HCT116 (cell line): Measurements from ENCODE around the gene ENTPD5. TPM values are rescaled to one million over a fixed set of nuclear protein-coding genes. Genes with fewer than 3 reads are reported as not detected.

Experiments
- ATAC-seq: fragments of 200-7000 bp; cut with Tn5 transposase; 2 replicates; pipeline ENCODE4 v1.9.1; 2020; ENCODE audit warnings: mild to moderate bottlenecking, moderate library complexity
- BruUV-seq: library from RNA; stranded (reverse); fragments of 400-500 nt; replicated peaks from 2 replicates; lab custom pipeline; 2021; lab: Mats Ljungman, UMichigan
- CTCF ChIA-PET: fragments of 300-600 bp; sonication (Branson Sonifier 250); formaldehyde crosslinking; loops from one replicate; lab custom pipeline; 2021; ENCODE audit warnings: antibody characterized with exemption; lab: Charles Lee
- POLR2A ChIA-PET: fragments of 300-600, 350-600 bp; sonication (Branson Sonifier 250); formaldehyde crosslinking; loops from one replicate; lab custom pipeline; 2021; ENCODE audit warnings: antibody characterized with exemption; lab: Charles Lee
- RAD21 ChIA-PET, 2 experiments: fragments of 300-600 bp; sonication (Branson Sonifier 250); formaldehyde crosslinking; loops; one replicate each; lab custom pipeline; 2023; ENCODE audit warnings: low total read pairs in 2 of 2; ENCODE audit not compliant: uncharacterized antibody in 2 of 2, unreplicated experiment in 2 of 2, low non-redundant PET in 1 of 2; lab: Charles Lee
- DNase-seq: peaks from one replicate; pipeline ENCODE4 v3.0.0-alpha.2; 2010; ENCODE audit warnings: low read depth, low spot score
- H2AFZ ChIP-seq: fragments of 200-600 bp; shearing (Covaris generic), sonication (generic); 2 replicates; pipeline ENCODE4 v1.6.1; 2017; ENCODE audit warnings: low read depth, mixed run types, mixed read lengths, antibody characterized with exemption, low read length; ENCODE audit not compliant: poor library complexity, severe bottlenecking
- H3K27ac ChIP-seq: 2 replicates; pipeline ENCODE4 v1.5.1; 2012; ENCODE audit warnings: low read depth, low read length
- H3K27me3 ChIP-seq: fragments of 200-600 bp; sonication (generic); 2 replicates; pipeline ENCODE4 v1.6.1; 2016; ENCODE audit warnings: mixed run types, low read length, mixed read lengths; ENCODE audit not compliant: insufficient read depth
- H3K36me3 ChIP-seq, 2 experiments: fragments of 200-500 bp in 1 of 2; fragments of 200-600 bp in 1 of 2; sonication (Bioruptor generic) in 1 of 2; sonication (generic) in 1 of 2; 2 replicates each; pipeline versions ENCODE4 v1.5.1 to v1.6.1; 2014 to 2016; ENCODE audit warnings: low read length in 2 of 2, inconsistent platforms in 1 of 2, mixed read lengths in 1 of 2, mixed run types in 1 of 2; ENCODE audit not compliant: insufficient read depth in 2 of 2, control insufficient read depth in 1 of 2
- H3K4me1 ChIP-seq, 2 experiments: fragments of 200-600 bp in 1 of 2; sonication (generic) in 1 of 2; 2 replicates each; pipeline versions ENCODE4 v1.5.1 to v1.6.1; 2012 to 2017; ENCODE audit warnings: low read length in 2 of 2, inconsistent platforms in 1 of 2, mild to moderate bottlenecking in 1 of 2, mixed read lengths in 1 of 2, mixed run types in 1 of 2, moderate library complexity in 1 of 2; ENCODE audit not compliant: insufficient read depth in 2 of 2, control insufficient read depth in 1 of 2
- H3K4me2 ChIP-seq: fragments of 200-600 bp; sonication (generic); 2 replicates; pipeline ENCODE4 v1.6.1; 2017; ENCODE audit warnings: mixed run types, low read length, mixed read lengths
- H3K4me3 ChIP-seq, 2 experiments: fragments of 200-600 bp in 1 of 2; sonication (generic) in 1 of 2; replicated peaks in 1 of 2; 2 replicates each; pipeline ENCODE4 v1.5.1; 2011 to 2016; ENCODE audit warnings: low read length in 2 of 2, control low read depth in 1 of 2, low read depth in 1 of 2, mild to moderate bottlenecking in 1 of 2, mixed read lengths in 1 of 2, mixed run types in 1 of 2
- H3K79me2 ChIP-seq: fragments of 200-600 bp; sonication (generic); 2 replicates; pipeline ENCODE4 v1.6.1; 2017; ENCODE audit warnings: mild to moderate bottlenecking, mixed run types, low read length, moderate library complexity, mixed read lengths; ENCODE audit not compliant: insufficient read depth
- H3K9ac ChIP-seq: fragments of 200-600 bp; sonication (generic); 2 replicates; pipeline ENCODE4 v1.6.1; 2016; ENCODE audit warnings: low read length, mixed read lengths
- H3K9me2 ChIP-seq: fragments of 200-600 bp; sonication (generic), shearing (Covaris generic); 2 replicates; pipeline ENCODE4 v1.6.1; 2017; ENCODE audit warnings: mixed run types, mild to moderate bottlenecking, moderate library complexity; ENCODE audit not compliant: insufficient read depth
- H3K9me3 ChIP-seq, 2 experiments: fragments of 200-500 bp in 1 of 2; fragments of 200-600 bp in 1 of 2; sonication (Bioruptor generic) in 1 of 2; sonication (generic) in 1 of 2; 2 replicates each; pipeline ENCODE4 v1.6.1; 2014 to 2017; ENCODE audit warnings: low read length in 2 of 2, mixed read lengths in 2 of 2, inconsistent platforms in 1 of 2, low read depth in 1 of 2, mild to moderate bottlenecking in 1 of 2, mixed run types in 1 of 2, moderate library complexity in 1 of 2; ENCODE audit not compliant: control insufficient read depth in 1 of 2, insufficient read depth in 1 of 2
- H4K20me1 ChIP-seq: fragments of 200-600 bp; sonication (generic), shearing (Covaris generic); 2 replicates; pipeline ENCODE4 v1.6.1; 2017; ENCODE audit warnings: mixed run types, mild to moderate bottlenecking, moderate library complexity; ENCODE audit not compliant: insufficient read depth
- CBX3 ChIP-seq: IDR thresholded peaks from 2 replicates; pipeline ENCODE4 v1.6.1; 2012; ENCODE audit warnings: low read depth
- CEBPB ChIP-seq: IDR thresholded peaks from 2 replicates; pipeline ENCODE4 v1.6.1; 2012; ENCODE audit warnings: low read depth
- EGR1 ChIP-seq: IDR thresholded peaks from 2 replicates; pipeline ENCODE4 v1.6.1; 2012; ENCODE audit warnings: low read depth
- ELF1 ChIP-seq: IDR thresholded peaks from 2 replicates; pipeline ENCODE4 v1.6.1; 2012; ENCODE audit warnings: low read depth, borderline replicate concordance
- EZH2 ChIP-seq: fragments of 200-600 bp; sonication (generic); IDR thresholded peaks from 2 replicates; pipeline ENCODE4 v1.6.1; 2017; ENCODE audit warnings: antibody characterized with exemption, mixed run types
- EZH2phosphoT487 ChIP-seq: fragments of 200-600 bp; IDR thresholded peaks from 2 replicates; pipeline ENCODE4 v1.6.1; 2018; ENCODE audit warnings: antibody characterized with exemption, borderline replicate concordance
- FOSL1 ChIP-seq: IDR thresholded peaks from 2 replicates; pipeline ENCODE4 v1.6.1; 2012; ENCODE audit warnings: low read depth
- MAX ChIP-seq: IDR thresholded peaks from 2 replicates; pipeline ENCODE4 v1.6.1; 2012
- POLR2AphosphoS5 ChIP-seq: IDR thresholded peaks from 2 replicates; pipeline ENCODE4 v1.6.1; 2011; ENCODE audit warnings: mild to moderate bottlenecking, low read depth, low read length, moderate library complexity
- RAD21 ChIP-seq: IDR thresholded peaks from 2 replicates; pipeline ENCODE4 v1.6.1; 2012; ENCODE audit warnings: low read depth, mild to moderate bottlenecking
- SIN3A ChIP-seq: IDR thresholded peaks from 2 replicates; pipeline ENCODE4 v1.6.1; 2012; ENCODE audit warnings: low read depth
- SP1 ChIP-seq: IDR thresholded peaks from 2 replicates; pipeline ENCODE4 v1.6.1; 2012; ENCODE audit warnings: low read depth
- SRF ChIP-seq: IDR thresholded peaks from 2 replicates; pipeline ENCODE4 v1.6.1; 2012; ENCODE audit warnings: low read depth
- YY1 ChIP-seq: IDR thresholded peaks from 2 replicates; pipeline ENCODE4 v1.6.1; 2011; ENCODE audit warnings: low read length, low read depth, moderate library complexity, mild to moderate bottlenecking; ENCODE audit not compliant: insufficient replicate concordance; ENCODE audit errors: extremely low read depth
- ZBTB33 ChIP-seq: IDR thresholded peaks from 2 replicates; pipeline ENCODE4 v1.6.1; 2011; ENCODE audit warnings: mild to moderate bottlenecking, low read length, moderate library complexity; ENCODE audit not compliant: insufficient replicate concordance; ENCODE audit errors: extremely low read depth
- ZFX ChIP-seq: fragments of 450-650 bp; IDR thresholded peaks from 2 replicates; pipeline ENCODE4 v1.6.1; 2017
- ZNF274 ChIP-seq: fragments of 200-500 bp; sonication (Bioruptor generic); IDR thresholded peaks from 2 replicates; pipeline ENCODE4 v1.6.1; 2014; ENCODE audit warnings: mild to moderate bottlenecking, low read depth, low read length, inconsistent platforms
- intact Hi-C: fragments of 100-400 bp; cut with micrococcal nuclease; formaldehyde crosslinking; loops from 2 replicates; pipeline ENCODE4 v1.10.0; 2022
- total RNA-seq: library from RNA; stranded (reverse); gene quantifications from one replicate; pipeline ENCODE4 v1.2.1, GENCODE V29; 2021; ENCODE audit not compliant: unreplicated experiment

ENTPD5 gene
- total RNA-seq, 1 experiment from 2014 or later = 14.4 TPM

- ATAC-seq = no peak
- peaks cover 8% of the 10 kb centered on the region in 2 experiments; a peak in 3 of 4 replicates for H3K36me3 ChIP-seq
- H3K79me2 ChIP-seq = no peaks in the 10 kb centered on the region; the same call in 1 of the 2 replicates
- DNase-seq = no peak
- no peak overlapping the region for H3K27ac ChIP-seq
- no peaks in the 10 kb centered on the region for H4K20me1 ChIP-seq
- H3K9me2 ChIP-seq = no peaks in the 10 kb centered on the region
- intact Hi-C loops = loop anchor here (5.0 kb wide), 2 partner anchors 64 to 226 kb away; partner anchors contain the start of genes BBOF1 and ENTPD5
- no peaks in the 10 kb centered on the region for H3K27me3 ChIP-seq
- POLR2A ChIA-PET = no interaction called here
- RAD21 ChIA-PET = no interaction called here
- no peak overlapping the region for H2AFZ ChIP-seq
- no TSS peak for BruUV-seq
- no peak overlapping the region for H3K4me3 ChIP-seq
- no peaks in the 10 kb centered on the region for H3K9me3 ChIP-seq
- peaks cover 4 to 17% of the 10 kb centered on the region in 2 experiments; a peak in 2 of 4 replicates for H3K4me1 ChIP-seq
- no peak overlapping the region for H3K4me2 ChIP-seq
- no peak for TF ChIP-seq EGR1
- no peak for TF ChIP-seq SRF
- TF ChIP-seq ZBTB33 = no peak
- no peak for TF ChIP-seq YY1
- no peak for TF ChIP-seq CBX3
- TF ChIP-seq EZH2phosphoT487 = no peak
- TF ChIP-seq ZFX = no peak
- TF ChIP-seq ZNF274 = no peak
- no peak for TF ChIP-seq SIN3A
- TF ChIP-seq EZH2 = no peak
- no peak for TF ChIP-seq ELF1
- no peak for TF ChIP-seq CEBPB
- no peak for TF ChIP-seq FOSL1
- TF ChIP-seq POLR2AphosphoS5 = no peak
- TF ChIP-seq RAD21 = no peak
- no peak for TF ChIP-seq SP1
- TF ChIP-seq MAX = no peak
- H3K9ac ChIP-seq = no peak overlapping the region
- CTCF ChIA-PET = interaction anchor here (1.0 kb wide), 1 partner anchor 225 kb away, joined by 3 read pairs; no protein-coding TSS in a partner anchor
These were observed 65.4 kb downstream of the ENTPD5 start for GRCh38 chr14:73953731-73954130.
